PC-9 (cell line): Measurements from ENCODE around the gene ARHGEF7.

Experiments
- CTCF ChIP-seq: fragments of 200-600 bp; sonication (generic); conservative IDR thresholded peaks from 2 replicates; pipeline ENCODE4 v1.6.1; 2017; ENCODE audit warnings: mixed run types, antibody characterized with exemption, mild to moderate bottlenecking, moderate library complexity
- EZH2 ChIP-seq: fragments of 200-600 bp; sonication (generic); IDR thresholded peaks from 2 replicates; pipeline ENCODE4 v1.8.0; 2017; ENCODE audit warnings: antibody characterized with exemption, low read depth

- TF ChIP-seq CTCF (no peak), EZH2 (no peak)
Observed at GRCh38 chr13:111092685-111093084, 22.4 kb upstream of the ARHGEF7 start.
